ENCODE measurements around the gene FES.

The FES gene

DNA sequence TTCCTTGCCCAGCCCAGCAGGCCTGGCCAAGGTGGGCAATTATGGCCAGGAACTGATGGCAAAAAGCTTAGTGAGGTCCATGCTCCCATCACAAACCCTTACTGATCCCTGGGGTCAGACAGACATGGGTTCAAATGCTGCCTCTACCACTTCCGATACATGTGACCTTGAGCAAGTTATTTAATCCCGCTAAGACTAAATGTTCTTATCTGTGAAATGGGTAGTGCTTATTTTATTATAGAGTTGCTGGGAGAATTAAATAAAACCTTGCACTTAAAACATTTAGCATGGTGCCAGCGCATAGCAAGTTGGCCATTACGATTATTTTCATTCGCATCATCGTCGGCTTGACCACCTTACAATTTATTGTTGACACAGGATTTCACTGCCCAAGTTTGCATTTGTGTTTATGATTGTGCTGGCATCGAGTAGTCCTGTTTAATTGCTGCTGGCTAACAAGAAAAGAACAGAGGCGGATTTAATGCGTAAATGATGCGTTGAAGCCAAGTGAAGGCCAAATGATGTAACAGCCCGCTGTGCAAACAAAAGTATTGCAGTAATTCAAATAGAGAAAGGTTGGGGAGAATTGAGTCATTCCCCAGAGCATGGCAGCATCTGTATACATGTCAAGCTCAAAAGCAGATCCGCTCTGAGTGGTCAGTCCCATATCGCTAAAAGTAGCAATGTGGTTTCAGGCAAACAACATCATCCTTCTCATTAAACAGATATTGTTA is 23.2 kb upstream of the FES start:
- no peak for DNase-seq
- no peak overlapping the region for H3K4me3 ChIP-seq (ENCODE audit: low read depth in 1 of 2, low read length in 2 of 2)
- no peak for ATAC-seq (ENCODE audit: insufficient read depth, low read depth)
- TF ChIP-seq CTCF (IDR thresholded peaks at IDR 0.05; ENCODE audit: borderline replicate concordance, extremely low read depth, low read length, poor library complexity, severe bottlenecking) (no peak), EZH2 (IDR thresholded peaks at IDR 0.05; ENCODE audit: borderline replicate concordance, low read depth, low read length, severe bottlenecking) (no peak)
- H3K4me2 ChIP-seq (ENCODE audit: insufficient read depth, low read length), result no peak overlapping the region
- peaks cover 4% of the 10 kb centered on the region; the same call in 1 of the 2 replicates for H3K4me1 ChIP-seq (ENCODE audit: insufficient read depth, low read length)
- no peaks in the 10 kb centered on the region for H4K20me1 ChIP-seq (ENCODE audit: insufficient read depth, low read length)
- no peak overlapping the region for H3K9ac ChIP-seq (ENCODE audit: low read depth, low read length)
- no peaks in the 10 kb centered on the region for H3K36me3 ChIP-seq (ENCODE audit: insufficient read depth, low read length)
- no peaks in the 10 kb centered on the region for H3K9me3 ChIP-seq (ENCODE audit: insufficient read depth, low read length, severe bottlenecking)
- H3K27ac ChIP-seq (ENCODE audit: low read length), result no peak overlapping the region
- H2AFZ ChIP-seq (ENCODE audit: low read depth, low read length), result no peak overlapping the region
- H3K27me3 ChIP-seq (ENCODE audit: insufficient read depth, low read length, poor library complexity), result no peaks in the 10 kb centered on the region
- H3K79me2 ChIP-seq (ENCODE audit: insufficient read depth, low read length), result no peaks in the 10 kb centered on the region

DNA sequence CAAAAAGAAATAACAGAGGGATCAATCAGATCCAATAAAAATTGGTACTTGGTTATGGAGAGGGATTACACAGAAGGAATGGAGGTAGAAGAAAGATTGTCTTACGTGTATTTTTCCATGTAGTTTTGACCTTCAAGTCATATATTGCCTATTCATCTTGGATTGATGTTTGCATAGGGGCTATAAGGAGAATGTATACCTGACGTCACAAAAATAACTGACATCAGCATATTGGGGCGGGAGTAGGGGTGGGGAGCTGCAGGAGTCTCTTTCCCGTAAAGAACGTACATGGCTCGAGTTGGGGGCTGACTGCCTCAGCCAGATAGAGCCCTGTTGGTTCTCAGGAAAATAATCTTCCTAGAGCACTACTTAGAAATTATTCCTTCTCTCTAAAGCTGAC is 21.8 kb upstream of the FES start:
- H3K27ac ChIP-seq (ENCODE audit: low read length), result no peak overlapping the region

GRCh38 chr15:90862964-90863778 is 21.1 kb upstream of the FES start:
- H3K27me3 ChIP-seq (ENCODE audit: insufficient read depth, low read length, poor library complexity), result no peaks in the 10 kb centered on the region
- H3K36me3 ChIP-seq (ENCODE audit: insufficient read depth, low read length), result no peaks in the 10 kb centered on the region
- H4K20me1 ChIP-seq (ENCODE audit: insufficient read depth, low read length), result no peaks in the 10 kb centered on the region
- DNase-seq (no peak), ATAC-seq (ENCODE audit: insufficient read depth, low read depth) (no peak)
- H3K4me3 ChIP-seq (ENCODE audit: low read depth in 1 of 2, low read length in 2 of 2), result no peak overlapping the region
- TF ChIP-seq CTCF (IDR thresholded peaks at IDR 0.05; ENCODE audit: borderline replicate concordance, extremely low read depth, low read length, poor library complexity, severe bottlenecking) (no peak), EZH2 (IDR thresholded peaks at IDR 0.05; ENCODE audit: borderline replicate concordance, low read depth, low read length, severe bottlenecking) (no peak)
- no peaks in the 10 kb centered on the region for H3K79me2 ChIP-seq (ENCODE audit: insufficient read depth, low read length)
- no peak overlapping the region for H3K9ac ChIP-seq (ENCODE audit: low read depth, low read length)
- H2AFZ ChIP-seq (ENCODE audit: low read depth, low read length), result no peak overlapping the region
- H3K27ac ChIP-seq (ENCODE audit: low read length), result no peak overlapping the region
- no peaks in the 10 kb centered on the region for H3K4me1 ChIP-seq (ENCODE audit: insufficient read depth, low read length)
- H3K4me2 ChIP-seq (ENCODE audit: insufficient read depth, low read length), result no peak overlapping the region
- H3K9me3 ChIP-seq (ENCODE audit: insufficient read depth, low read length, severe bottlenecking), result no peaks in the 10 kb centered on the region

More for the DNA sequence above, 21.8 kb upstream of the FES start:
- H3K36me3 ChIP-seq (ENCODE audit: insufficient read depth, low read length), result no peaks in the 10 kb centered on the region
- TF ChIP-seq EZH2 (IDR thresholded peaks at IDR 0.05; ENCODE audit: borderline replicate concordance, low read depth, low read length, severe bottlenecking) (no peak), CTCF (IDR thresholded peaks at IDR 0.05; ENCODE audit: borderline replicate concordance, extremely low read depth, low read length, poor library complexity, severe bottlenecking) (no peak)
- no peaks in the 10 kb centered on the region for H4K20me1 ChIP-seq (ENCODE audit: insufficient read depth, low read length)
- no peaks in the 10 kb centered on the region for H3K9me3 ChIP-seq (ENCODE audit: insufficient read depth, low read length, severe bottlenecking)
- no peak for DNase-seq
- H3K4me1 ChIP-seq (ENCODE audit: insufficient read depth, low read length), result no peaks in the 10 kb centered on the region
- no peak overlapping the region for H3K9ac ChIP-seq (ENCODE audit: low read depth, low read length)
- no peaks in the 10 kb centered on the region for H3K79me2 ChIP-seq (ENCODE audit: insufficient read depth, low read length)
- no peak overlapping the region for H3K4me2 ChIP-seq (ENCODE audit: insufficient read depth, low read length)
- H3K4me3 ChIP-seq (ENCODE audit: low read depth in 1 of 2, low read length in 2 of 2), result no peak overlapping the region
- H2AFZ ChIP-seq (ENCODE audit: low read depth, low read length), result no peak overlapping the region
- H3K27me3 ChIP-seq (ENCODE audit: insufficient read depth, low read length, poor library complexity), result no peaks in the 10 kb centered on the region
- no peak for ATAC-seq (ENCODE audit: insufficient read depth, low read depth)
